DND-41 (cell line): ENCODE data around the gene CSRP1.

Source experiments
- CTCF ChIP-seq: IDR thresholded peaks from 2 replicates; pipeline ENCODE4 v1.5.1; 2012; ENCODE audit warnings: borderline replicate concordance, low read length, moderate library complexity, mild to moderate bottlenecking; ENCODE audit not compliant: poor library complexity, severe bottlenecking; ENCODE audit errors: extremely low read depth
- EZH2 ChIP-seq: IDR thresholded peaks from 3 replicates; pipeline ENCODE4 v1.6.1; 2012; ENCODE audit warnings: borderline replicate concordance, low read depth, mild to moderate bottlenecking, moderate library complexity, low read length, inconsistent platforms; ENCODE audit not compliant: severe bottlenecking

GRCh38 chr1:201531551-201532425 lies 24.9 kb upstream of the CSRP1 start:
- TF ChIP-seq CTCF (no peak), EZH2 (no peak)
